ENCODE measurements around the gene ERC2. TPM values are rescaled to one million over a fixed set of nuclear protein-coding genes. Genes with fewer than 3 reads are reported as not detected.

ERC2 gene
- total RNA-seq, 2 donors from 2014 or later, result 0.21 to 0.30 TPM

DNA sequence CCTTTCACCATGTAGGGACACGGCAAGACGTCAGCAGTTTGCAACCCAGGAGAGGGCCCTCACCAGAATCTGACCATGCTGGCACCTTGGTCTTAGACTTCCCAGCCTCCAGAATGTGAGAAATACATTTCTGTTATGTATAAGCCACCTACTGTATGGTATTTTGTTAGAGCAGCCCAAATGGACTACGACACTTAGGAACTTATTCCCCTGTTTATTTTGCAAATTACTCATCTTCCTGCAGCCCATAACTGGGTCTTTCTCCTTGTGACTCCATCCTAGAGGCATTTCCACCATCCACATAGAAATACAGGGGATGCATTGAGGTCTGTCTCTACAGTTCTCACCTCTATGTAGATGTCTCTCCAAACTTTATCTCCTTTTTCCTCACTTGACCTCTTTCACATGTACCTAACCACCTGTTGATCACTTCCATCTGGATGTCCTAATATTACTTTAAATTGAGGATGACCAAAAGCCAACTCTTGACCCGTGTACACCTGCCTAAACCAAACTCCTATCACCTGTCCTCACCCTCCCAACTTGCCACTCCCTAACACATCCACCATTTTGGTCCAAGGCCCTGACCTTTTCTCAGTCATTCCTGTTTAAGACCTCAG, 575.1 kb downstream of the ERC2 start:
- Histone ChIP-seq H3K9me3 (no peaks in the 10 kb centered on the region), H3K36me3 (no peaks in the 10 kb centered on the region), H3K4me3 (no peak overlapping the region), H3K27ac (no peak overlapping the region), H3K4me1 (no peaks in the 10 kb centered on the region), H3K9ac (ENCODE audit: low read depth in 2 of 2, low read length in 2 of 2) (no peak overlapping the region), H3K27me3 (no peaks in the 10 kb centered on the region)
- TF ChIP-seq, protein P1, sequence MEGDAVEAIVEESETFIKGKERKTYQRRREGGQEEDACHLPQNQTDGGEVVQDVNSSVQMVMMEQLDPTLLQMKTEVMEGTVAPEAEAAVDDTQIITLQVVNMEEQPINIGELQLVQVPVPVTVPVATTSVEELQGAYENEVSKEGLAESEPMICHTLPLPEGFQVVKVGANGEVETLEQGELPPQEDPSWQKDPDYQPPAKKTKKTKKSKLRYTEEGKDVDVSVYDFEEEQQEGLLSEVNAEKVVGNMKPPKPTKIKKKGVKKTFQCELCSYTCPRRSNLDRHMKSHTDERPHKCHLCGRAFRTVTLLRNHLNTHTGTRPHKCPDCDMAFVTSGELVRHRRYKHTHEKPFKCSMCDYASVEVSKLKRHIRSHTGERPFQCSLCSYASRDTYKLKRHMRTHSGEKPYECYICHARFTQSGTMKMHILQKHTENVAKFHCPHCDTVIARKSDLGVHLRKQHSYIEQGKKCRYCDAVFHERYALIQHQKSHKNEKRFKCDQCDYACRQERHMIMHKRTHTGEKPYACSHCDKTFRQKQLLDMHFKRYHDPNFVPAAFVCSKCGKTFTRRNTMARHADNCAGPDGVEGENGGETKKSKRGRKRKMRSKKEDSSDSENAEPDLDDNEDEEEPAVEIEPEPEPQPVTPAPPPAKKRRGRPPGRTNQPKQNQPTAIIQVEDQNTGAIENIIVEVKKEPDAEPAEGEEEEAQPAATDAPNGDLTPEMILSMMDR (IDR thresholded peaks at IDR 0.05), result no peak
- DNase-seq, result no peak
- intact Hi-C loops (cut with DNase I), result loop anchor here (10.0 kb wide), 1 partner anchor 1038 kb away; no protein-coding TSS in a partner anchor

DNA sequence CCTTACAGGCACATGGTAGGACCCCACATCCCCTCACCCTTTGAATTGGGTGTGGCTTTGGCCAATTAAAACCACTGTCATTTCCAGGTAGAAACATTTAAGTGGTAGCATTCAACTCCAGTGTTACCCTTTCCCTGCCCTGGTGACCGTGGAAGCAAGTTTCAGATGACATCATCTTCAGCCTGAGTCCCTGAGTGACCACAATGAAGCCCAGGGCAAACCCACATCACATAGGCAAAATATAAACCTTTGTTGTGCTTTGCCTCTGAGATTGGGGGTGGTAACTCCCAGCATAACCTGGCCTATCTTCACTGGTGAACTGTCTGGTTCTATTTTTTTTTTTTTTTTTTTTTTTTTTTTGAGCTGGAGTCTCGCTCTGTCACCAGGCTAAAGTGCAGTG, 577.2 kb downstream of the ERC2 start:
- intact Hi-C loops (cut with DNase I), result loop anchor here (10.0 kb wide), 1 partner anchor 1036 kb away; no protein-coding TSS in a partner anchor
- H3K27me3 ChIP-seq, result no peaks in the 10 kb centered on the region
- DNase-seq, result no peak
- TF ChIP-seq, protein P1 (IDR thresholded peaks at IDR 0.05), result no peak
- no peak overlapping the region for H3K9ac ChIP-seq (ENCODE audit: low read depth in 2 of 2, low read length in 2 of 2)
- no peaks in the 10 kb centered on the region for H3K36me3 ChIP-seq
- H3K4me1 ChIP-seq, result no peaks in the 10 kb centered on the region
- H3K4me3 ChIP-seq, result no peak overlapping the region
- no peaks in the 10 kb centered on the region for H3K9me3 ChIP-seq
- no peak overlapping the region for H3K27ac ChIP-seq

DNA sequence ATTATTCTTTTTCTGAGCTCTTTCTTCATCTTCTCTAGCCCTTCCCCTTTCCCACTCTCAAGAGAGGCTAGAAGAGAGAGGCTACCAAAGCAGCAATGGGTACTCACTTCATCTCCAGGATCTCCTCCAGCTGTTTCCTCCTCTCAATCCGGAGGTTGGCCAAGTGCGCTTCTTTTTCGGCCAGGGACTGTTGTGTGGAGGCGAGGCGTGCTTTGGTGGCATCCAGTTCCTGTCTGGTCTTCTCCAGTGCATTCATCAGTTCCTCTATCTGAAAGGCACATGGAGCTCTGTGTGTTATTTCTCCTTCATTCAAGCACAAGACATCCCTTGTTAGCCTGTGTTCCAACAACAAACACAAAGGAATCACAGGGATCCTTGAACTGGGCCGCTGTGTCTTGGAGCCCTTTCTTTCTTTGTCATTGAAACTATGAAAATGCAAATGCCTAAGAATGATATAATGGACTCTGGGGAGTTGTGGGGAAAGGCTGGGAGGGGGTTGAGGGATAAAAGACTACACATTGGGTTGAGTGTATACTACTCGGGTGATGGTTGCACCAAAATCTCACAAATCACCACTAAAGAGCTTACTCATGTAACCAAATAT, 579.9 kb downstream of the ERC2 start:
- Histone ChIP-seq H3K9ac (ENCODE audit: low read depth in 2 of 2, low read length in 2 of 2) (no peak overlapping the region), H3K9me3 (no peaks in the 10 kb centered on the region), H3K4me3 (no peak overlapping the region), H3K27me3 (no peaks in the 10 kb centered on the region), H3K27ac (no peak overlapping the region), H3K36me3 (no peaks in the 10 kb centered on the region), H3K4me1 (no peaks in the 10 kb centered on the region)
- TF ChIP-seq, protein P1 (IDR thresholded peaks at IDR 0.05), result no peak
- no peak for DNase-seq
- intact Hi-C loops (cut with DNase I), result no loop called here

DNA sequence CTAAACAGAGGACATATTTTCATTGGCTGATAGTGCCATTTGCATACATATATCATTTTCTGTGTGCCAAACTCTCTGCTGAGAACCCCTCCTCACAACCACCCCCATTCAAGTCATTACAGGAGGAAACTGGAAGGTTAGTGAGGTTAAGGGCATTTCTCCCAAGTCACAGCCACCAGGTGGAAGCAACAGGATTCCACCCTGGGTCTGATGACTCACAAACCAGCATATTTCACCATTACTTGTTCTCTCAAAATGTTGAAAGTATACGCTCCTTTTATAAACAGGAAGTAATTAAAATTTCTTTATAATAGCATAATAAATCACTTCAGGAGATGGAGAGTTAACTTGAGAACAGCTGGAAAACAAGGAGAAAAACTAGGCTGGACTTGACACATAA, 582.5 kb downstream of the ERC2 start:
- Histone ChIP-seq H3K27me3 (no peaks in the 10 kb centered on the region), H3K27ac (no peak overlapping the region), H3K4me1 (no peaks in the 10 kb centered on the region), H3K4me3 (no peak overlapping the region), H3K36me3 (no peaks in the 10 kb centered on the region), H3K9me3 (no peaks in the 10 kb centered on the region), H3K9ac (ENCODE audit: low read depth in 2 of 2, low read length in 2 of 2) (no peak overlapping the region)
- TF ChIP-seq, protein P1 (IDR thresholded peaks at IDR 0.05), result no peak
- intact Hi-C loops (cut with DNase I), result no loop called here
- DNase-seq, result no peak

DNA sequence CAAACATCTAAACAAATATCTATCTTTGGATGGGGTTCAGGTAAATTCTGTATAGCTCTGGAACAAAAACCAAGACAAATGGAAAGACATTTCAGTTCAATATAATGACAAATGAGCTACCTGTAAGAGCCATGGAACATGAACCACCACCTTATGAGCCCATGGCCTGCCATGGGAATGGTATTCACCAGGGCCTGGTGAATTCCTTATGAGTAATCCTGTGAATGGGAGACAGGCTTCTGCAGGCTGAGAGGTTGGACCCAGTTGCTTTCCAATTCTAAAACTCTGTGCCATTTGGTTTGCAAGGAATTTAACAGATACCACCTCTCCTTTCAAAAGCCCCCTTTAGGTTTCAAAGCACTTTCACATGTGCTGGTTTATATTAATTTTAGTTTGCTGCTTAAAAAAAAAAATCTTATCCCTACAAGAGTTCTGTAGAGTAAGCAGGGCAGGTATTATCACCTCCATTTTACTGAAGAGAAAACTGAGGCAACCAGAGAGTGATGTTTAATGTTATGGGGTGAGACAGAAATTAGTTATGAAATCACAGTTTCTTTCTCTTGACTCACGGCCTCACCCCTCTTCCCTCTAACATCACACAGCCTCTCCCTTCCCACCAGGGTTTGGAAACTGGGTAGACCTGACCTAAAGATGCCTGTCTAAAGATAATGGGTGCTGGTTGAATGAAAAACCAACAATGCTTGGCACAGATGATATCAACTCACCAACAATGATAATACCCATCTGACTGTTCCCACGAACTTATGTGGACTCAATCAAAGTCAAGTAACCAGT, 583.6 kb downstream of the ERC2 start:
- H3K36me3 ChIP-seq, result no peaks in the 10 kb centered on the region
- no peak for DNase-seq
- H3K9me3 ChIP-seq, result no peaks in the 10 kb centered on the region
- no peak overlapping the region for H3K9ac ChIP-seq (ENCODE audit: low read depth in 2 of 2, low read length in 2 of 2)
- intact Hi-C loops (cut with DNase I), result no loop called here
- no peak overlapping the region for H3K27ac ChIP-seq
- no peak overlapping the region for H3K4me3 ChIP-seq
- no peaks in the 10 kb centered on the region for H3K27me3 ChIP-seq
- H3K4me1 ChIP-seq, result no peaks in the 10 kb centered on the region
- TF ChIP-seq, protein P1 (IDR thresholded peaks at IDR 0.05), result no peak
